IPS-18c (cell line): ENCODE results near the gene UBR7.

Source experiments
- H3K4me3 ChIP-seq: 2 replicates; pipeline ENCODE4 v1.7.0; 2013; ENCODE audit warnings: low read depth, mild to moderate bottlenecking, low read length, moderate library complexity; ENCODE audit not compliant: insufficient read depth
- H3K9me3 ChIP-seq: one replicate; pipeline ENCODE4 v1.6.1; 2013; ENCODE audit warnings: mild to moderate bottlenecking, low read length, moderate library complexity; ENCODE audit not compliant: control insufficient read depth, insufficient read depth

Gene UBR7

DNA sequence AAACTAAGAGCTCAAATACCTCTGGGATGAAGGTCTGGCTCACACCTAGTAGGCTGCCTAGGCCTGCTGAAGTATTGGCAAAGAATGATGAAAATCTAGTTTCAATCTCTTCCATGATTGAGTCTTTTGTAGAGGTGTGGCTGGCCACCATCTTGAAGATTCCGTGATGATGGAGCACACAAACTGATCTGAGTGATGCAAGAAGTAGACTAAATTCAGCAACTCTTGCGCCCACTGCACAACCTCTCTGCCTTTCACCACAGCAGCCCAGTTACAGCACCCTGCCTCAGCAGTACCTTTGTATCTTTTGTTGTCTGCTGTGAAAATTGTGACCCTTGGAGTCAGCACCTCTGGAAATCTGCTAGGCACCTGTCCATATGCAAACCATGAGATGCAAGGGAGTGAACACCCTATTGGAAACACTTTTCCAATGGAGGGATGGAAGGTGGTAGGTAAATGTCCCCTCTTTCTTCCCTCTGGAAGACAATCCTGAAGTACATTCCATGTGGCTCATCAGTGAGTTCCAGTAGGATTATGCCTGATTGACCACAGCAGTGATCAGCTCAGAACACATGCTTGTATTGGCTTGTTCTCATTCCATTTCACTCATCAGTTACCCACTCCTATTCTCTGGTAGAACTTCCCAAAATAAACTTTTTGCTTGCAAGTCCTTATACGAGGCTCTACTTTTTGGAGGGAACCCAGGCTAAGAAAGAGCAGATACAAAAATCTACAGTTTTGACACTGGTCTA lies 67.2 kb downstream of the UBR7 start:
- no peak overlapping the region for H3K4me3 ChIP-seq
- no peaks in the 10 kb centered on the region for H3K9me3 ChIP-seq

DNA sequence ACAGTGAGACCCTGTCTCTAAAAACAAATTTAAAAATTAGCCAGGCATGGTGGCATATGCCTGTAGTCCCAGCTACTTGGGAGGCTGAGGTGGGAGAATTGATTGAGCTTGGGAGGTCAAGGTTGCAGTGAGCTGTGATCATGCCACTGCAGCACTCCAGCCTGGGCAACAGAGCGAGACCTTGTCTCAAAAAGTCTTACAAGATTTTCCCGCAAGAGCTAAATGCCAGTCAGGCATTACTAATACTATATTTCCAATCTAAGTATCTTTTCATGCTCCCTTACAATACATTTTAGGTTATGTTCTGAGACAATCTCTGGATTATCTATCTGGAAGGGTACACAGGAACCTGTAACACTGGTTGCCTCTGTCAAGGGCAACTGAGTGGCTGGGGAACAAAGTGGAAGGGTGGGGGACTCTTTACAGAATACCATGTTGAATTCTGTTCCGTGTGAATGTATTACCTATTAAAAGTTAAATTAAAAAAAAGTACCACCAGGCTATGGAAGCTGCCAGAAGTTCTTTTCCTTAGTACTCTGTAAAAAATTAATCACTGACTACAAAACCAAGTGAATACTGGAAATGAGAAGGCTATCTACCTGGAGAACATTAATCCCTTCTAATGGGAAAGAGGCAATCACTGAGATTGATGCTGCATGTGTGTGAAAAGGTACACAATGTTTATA lies 69.1 kb downstream of the UBR7 start:
- Histone ChIP-seq H3K9me3 (no peaks in the 10 kb centered on the region), H3K4me3 (no peak overlapping the region)
